ENCODE data around the gene DUSP3. TPM values are rescaled to one million over a fixed set of nuclear protein-coding genes. Genes with fewer than 3 reads are reported as not detected.
"Not testable (repeated sequence)": the region's sequence is repeated elsewhere in the genome, so short reads cannot be mapped to it uniquely, and the experiment has no call there.

Gene DUSP3
- total RNA-seq, 1 donor from 2014 or later, result 224 TPM

- DNase-seq (no peak), ATAC-seq (ENCODE audit: poor library complexity) (no peak)
- intact Hi-C loops (cut with DNase I), result no loop called here
Measured at GRCh38 chr17:43808076-43808475, 29.3 kb upstream of the DUSP3 start.

GRCh38 chr17:43805117-43805516 is 26.3 kb upstream of the DUSP3 start:
- ATAC-seq (ENCODE audit: poor library complexity) (no peak), DNase-seq (no peak)
- intact Hi-C loops (cut with DNase I), result no loop called here

- DNase-seq, result no peak
- no peak for ATAC-seq (ENCODE audit: poor library complexity)
- intact Hi-C loops (cut with DNase I), result no loop called here
Measured at GRCh38 chr17:43803758-43804157, 25.0 kb upstream of the DUSP3 start.

- no peak for DNase-seq
- intact Hi-C loops (cut with DNase I), result no loop called here
- no peak for ATAC-seq (ENCODE audit: poor library complexity)
Measured at GRCh38 chr17:43801844-43802243, 23.1 kb upstream of the DUSP3 start.

- intact Hi-C loops (cut with DNase I), result no loop called here
- ATAC-seq (ENCODE audit: poor library complexity) (no peak), DNase-seq (no peak)
Measured at GRCh38 chr17:43800736-43801135, 22.0 kb upstream of the DUSP3 start.

- peak; percentile 44 for ATAC-seq (ENCODE audit: poor library complexity)
- DNase-seq, result no peak
- intact Hi-C loops (cut with DNase I), result no loop called here
Measured at GRCh38 chr17:43799047-43799446, 20.3 kb upstream of the DUSP3 start.

GRCh38 chr17:43798024-43798423 is 19.2 kb upstream of the DUSP3 start:
- intact Hi-C loops (cut with DNase I); ATAC-seq (ENCODE audit: poor library complexity); DNase-seq: not testable (repeated sequence)

GRCh38 chr17:43792668-43793067 is 13.9 kb upstream of the DUSP3 start:
- ATAC-seq (ENCODE audit: poor library complexity); intact Hi-C loops (cut with DNase I); DNase-seq: not testable (repeated sequence)

- intact Hi-C loops (cut with DNase I), result no loop called here
- DNase-seq, result no peak
- peak; percentile 53 for ATAC-seq (ENCODE audit: poor library complexity)
Measured at GRCh38 chr17:43791589-43791988, 12.8 kb upstream of the DUSP3 start.

- DNase-seq (no peak), ATAC-seq (ENCODE audit: poor library complexity) (no peak)
Measured at GRCh38 chr17:43790311-43790940, 11.6 kb upstream of the DUSP3 start.

GRCh38 chr17:43789482-43789881 is 10.7 kb upstream of the DUSP3 start:
- intact Hi-C loops (cut with DNase I), result no loop called here

More at GRCh38 chr17:43790311-43790940, 11.6 kb upstream of the DUSP3 start:
- intact Hi-C loops (cut with DNase I), result no loop called here

GRCh38 chr17:43788540-43788939 is 9.8 kb upstream of the DUSP3 start:
- intact Hi-C loops (cut with DNase I), result no loop called here
- ATAC-seq (ENCODE audit: poor library complexity), result no peak
- no peak for DNase-seq

More at GRCh38 chr17:43789482-43789881, 10.7 kb upstream of the DUSP3 start:
- ATAC-seq (ENCODE audit: poor library complexity) (no peak), DNase-seq (no peak)

GRCh38 chr17:43787728-43788127 is 9.0 kb upstream of the DUSP3 start:
- intact Hi-C loops (cut with DNase I), result no loop called here
- DNase-seq (no peak), ATAC-seq (ENCODE audit: poor library complexity) (no peak)

- intact Hi-C loops (cut with DNase I), result no loop called here
- no peak for ATAC-seq (ENCODE audit: poor library complexity)
- DNase-seq, result no peak
Measured at GRCh38 chr17:43784628-43785101, 5.9 kb upstream of the DUSP3 start.

GRCh38 chr17:43784068-43784467 is 5.3 kb upstream of the DUSP3 start:
- intact Hi-C loops (cut with DNase I), result no loop called here
- DNase-seq, result no peak

GRCh38 chr17:43782913-43783680 is 4.3 kb upstream of the DUSP3 start:
- intact Hi-C loops (cut with DNase I), result no loop called here

More at GRCh38 chr17:43784068-43784467, 5.3 kb upstream of the DUSP3 start:
- ATAC-seq (ENCODE audit: poor library complexity), result no peak

GRCh38 chr17:43780135-43780534 is 1.4 kb upstream of the DUSP3 start, which contains the start of gene CFAP97D1:
Gene CFAP97D1 (plus strand): TSS chr17:43780435. CDS start chr17:43780463, 28 bp downstream.
- no peak for DNase-seq
- intact Hi-C loops (cut with DNase I), result no loop called here
- no peak for ATAC-seq (ENCODE audit: poor library complexity)

More at GRCh38 chr17:43782913-43783680, 4.3 kb upstream of the DUSP3 start:
- no peak for ATAC-seq (ENCODE audit: poor library complexity)
- no peak for DNase-seq

- ATAC-seq (ENCODE audit: poor library complexity), result peak; percentile 21
- intact Hi-C loops (cut with DNase I), result loop anchor here (5.0 kb wide), 1 partner anchor 68 kb away; the partner anchor contains the start of gene CD300LG
Measured at GRCh38 chr17:43779145-43780125, 658 bp upstream of the DUSP3 start.

More at GRCh38 chr17:43779145-43780125, 658 bp upstream of the DUSP3 start:
- no peak for DNase-seq

Data from Right ventricle myocardium superior (tissue), 1 donor.